Adipocyte (in vitro differentiated cells): ENCODE results near the gene RILP.

Experiments
- DNase-seq: peaks from one replicate; pipeline ENCODE4 v3.0.0-alpha.2; 2015; ENCODE audit warnings: low read depth
- H3K27me3 ChIP-seq: replicated peaks from 2 replicates; pipeline ENCODE4 v1.7.0; 2013; ENCODE audit warnings: mild to moderate bottlenecking, low read length, moderate library complexity; ENCODE audit not compliant: control insufficient read depth, insufficient read depth
- H3K36me3 ChIP-seq: 2 replicates; pipeline ENCODE4 v1.7.0; 2013; ENCODE audit warnings: low read length, mild to moderate bottlenecking, moderate library complexity; ENCODE audit not compliant: control insufficient read depth, insufficient read depth, severe bottlenecking
- H3K4me1 ChIP-seq: 2 replicates; pipeline ENCODE4 v1.7.0; 2013; ENCODE audit warnings: mild to moderate bottlenecking, low read length, moderate library complexity; ENCODE audit not compliant: control insufficient read depth, insufficient read depth
- H3K4me3 ChIP-seq: 2 replicates; pipeline ENCODE4 v1.7.0; 2013; ENCODE audit warnings: mild to moderate bottlenecking, low read length, moderate library complexity
- H3K9ac ChIP-seq: 2 replicates; pipeline ENCODE4 v1.7.0; 2013; ENCODE audit warnings: mild to moderate bottlenecking, low read length, moderate library complexity
- H3K9me3 ChIP-seq: 2 replicates; pipeline ENCODE4 v1.7.0; 2013; ENCODE audit warnings: mild to moderate bottlenecking, low read length, moderate library complexity; ENCODE audit not compliant: control insufficient read depth

RILP gene

GRCh38 chr17:1638624-1639300, 10.9 kb downstream of the RILP start:
- no peak overlapping the region for H3K4me3 ChIP-seq
- H3K27me3 ChIP-seq: no peaks in the 10 kb centered on the region
- H3K36me3 ChIP-seq: peaks cover 6% of the 10 kb centered on the region
- H3K9me3 ChIP-seq: no peaks in the 10 kb centered on the region
- DNase-seq: no peak
- no peak overlapping the region for H3K9ac ChIP-seq
- H3K4me1 ChIP-seq: peaks cover 7% of the 10 kb centered on the region

GRCh38 chr17:1638171-1638590, 11.5 kb downstream of the RILP start:
- Histone ChIP-seq H3K4me3 (no peak overlapping the region), H3K4me1 (peaks cover 7% of the 10 kb centered on the region), H3K9ac (no peak overlapping the region), H3K36me3 (peaks cover 6% of the 10 kb centered on the region), H3K27me3 (no peaks in the 10 kb centered on the region), H3K9me3 (no peaks in the 10 kb centered on the region)
- no peak for DNase-seq

GRCh38 chr17:1636732-1637285, 12.9 kb downstream of the RILP start:
- Histone ChIP-seq H3K9me3 (no peaks in the 10 kb centered on the region), H3K36me3 (peaks cover 6% of the 10 kb centered on the region), H3K4me1 (peaks cover 7% of the 10 kb centered on the region), H3K9ac (no peak overlapping the region), H3K27me3 (no peaks in the 10 kb centered on the region), H3K4me3 (no peak overlapping the region)
- no peak for DNase-seq

GRCh38 chr17:1635675-1636465, 13.8 kb downstream of the RILP start:
- peaks cover 6% of the 10 kb centered on the region for H3K36me3 ChIP-seq
- no peak overlapping the region for H3K9ac ChIP-seq
- H3K4me3 ChIP-seq: no peak overlapping the region
- H3K9me3 ChIP-seq: no peaks in the 10 kb centered on the region
- no peaks in the 10 kb centered on the region for H3K27me3 ChIP-seq
- H3K4me1 ChIP-seq: peaks cover 7% of the 10 kb centered on the region
- DNase-seq: no peak

- Histone ChIP-seq H3K9ac (peak overlapping the region; percentile 11), H3K4me1 (peaks cover 7% of the 10 kb centered on the region), H3K4me3 (no peak overlapping the region), H3K9me3 (no peaks in the 10 kb centered on the region), H3K36me3 (peaks cover 6% of the 10 kb centered on the region), H3K27me3 (no peaks in the 10 kb centered on the region)
- no peak for DNase-seq
Measured at GRCh38 chr17:1634841-1635650, 14.6 kb downstream of the RILP start.

- no peak for DNase-seq
Measured at GRCh38 chr17:1630662-1631061, 19.0 kb downstream of the RILP start.

GRCh38 chr17:1629504-1630310, 20.0 kb downstream of the RILP start:
- peak; percentile 49 for DNase-seq
- H3K4me1 ChIP-seq: peaks cover 37% of the 10 kb centered on the region
- no peaks in the 10 kb centered on the region for H3K36me3 ChIP-seq
- H3K27me3 ChIP-seq: no peaks in the 10 kb centered on the region
- peak overlapping the region; percentile 90 for H3K9ac ChIP-seq
- H3K9me3 ChIP-seq: no peaks in the 10 kb centered on the region
- peak overlapping the region; percentile 92 for H3K4me3 ChIP-seq

More at GRCh38 chr17:1630662-1631061, 19.0 kb downstream of the RILP start:
- Histone ChIP-seq H3K27me3 (no peaks in the 10 kb centered on the region), H3K9ac (no peak overlapping the region), H3K9me3 (no peaks in the 10 kb centered on the region), H3K4me1 (peaks cover 31% of the 10 kb centered on the region), H3K36me3 (peaks cover 3% of the 10 kb centered on the region), H3K4me3 (no peak overlapping the region)

GRCh38 chr17:1628856-1629503, 20.7 kb downstream of the RILP start:
- peak; percentile 96 for DNase-seq
- Histone ChIP-seq H3K27me3 (no peaks in the 10 kb centered on the region), H3K9me3 (no peaks in the 10 kb centered on the region), H3K4me3 (peak overlapping the region; percentile 92), H3K4me1 (peaks cover 32% of the 10 kb centered on the region), H3K9ac (peak overlapping the region; percentile 90), H3K36me3 (no peaks in the 10 kb centered on the region)

GRCh38 chr17:1627982-1628855, 21.4 kb downstream of the RILP start, which contains the start of gene SLC43A2:
TSS of gene SLC43A2 (minus strand) at chr17:1628834. CDS start at chr17:1627874, 960 bp downstream.
- Histone ChIP-seq H3K27me3 (no peaks in the 10 kb centered on the region), H3K4me1 (peaks cover 32% of the 10 kb centered on the region), H3K36me3 (no peaks in the 10 kb centered on the region), H3K9me3 (no peaks in the 10 kb centered on the region), H3K9ac (peak within 1 kb of the TSS; percentile 90), H3K4me3 (peak within 1 kb of the TSS; percentile 92)
- DNase-seq: peak; percentile 91
